HT-29 (cell line): Measurements from ENCODE around the gene MOB1B. TPM values are rescaled to one million over a fixed set of nuclear protein-coding genes. Genes with fewer than 3 reads are reported as not detected.
A peak's percentile ranks its signal among the peaks of the same experiment; 100 is the strongest.

Experiments
- DNase-seq: peaks from one replicate; pipeline ENCODE4 v3.0.0-alpha.2; 2015; ENCODE audit warnings: low spot score
- total RNA-seq: library from RNA; depleted of rRNA; stranded (reverse); fragments of >200 nt; shearing (Covaris generic); gene quantifications from 2 replicates; pipeline ENCODE4 v1.2.3, GENCODE V29; 2014

The MOB1B gene
- total RNA-seq, 1 experiment from 2014 or later, result 3.8 TPM

DNA sequence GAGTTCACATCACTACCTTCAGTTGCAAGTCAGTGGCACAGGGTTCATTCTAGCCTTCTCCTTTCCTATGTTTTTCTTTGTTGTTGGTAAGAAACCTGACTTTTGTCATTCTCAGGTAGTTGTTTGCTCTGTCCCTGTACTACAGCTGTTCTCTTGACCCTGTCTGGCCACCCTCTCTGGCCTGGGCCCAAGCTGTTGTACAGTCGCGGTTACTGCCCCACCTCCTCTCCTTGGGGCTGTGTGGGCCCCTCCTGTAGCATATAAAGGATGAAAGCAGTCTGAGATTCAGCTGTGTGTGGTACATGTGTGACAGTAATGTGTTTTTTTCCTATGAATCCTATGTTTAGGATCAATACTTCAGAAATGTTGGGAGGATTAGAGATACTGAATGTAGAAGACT is 12.5 kb downstream of the MOB1B start:
- DNase-seq, result no peak

DNA sequence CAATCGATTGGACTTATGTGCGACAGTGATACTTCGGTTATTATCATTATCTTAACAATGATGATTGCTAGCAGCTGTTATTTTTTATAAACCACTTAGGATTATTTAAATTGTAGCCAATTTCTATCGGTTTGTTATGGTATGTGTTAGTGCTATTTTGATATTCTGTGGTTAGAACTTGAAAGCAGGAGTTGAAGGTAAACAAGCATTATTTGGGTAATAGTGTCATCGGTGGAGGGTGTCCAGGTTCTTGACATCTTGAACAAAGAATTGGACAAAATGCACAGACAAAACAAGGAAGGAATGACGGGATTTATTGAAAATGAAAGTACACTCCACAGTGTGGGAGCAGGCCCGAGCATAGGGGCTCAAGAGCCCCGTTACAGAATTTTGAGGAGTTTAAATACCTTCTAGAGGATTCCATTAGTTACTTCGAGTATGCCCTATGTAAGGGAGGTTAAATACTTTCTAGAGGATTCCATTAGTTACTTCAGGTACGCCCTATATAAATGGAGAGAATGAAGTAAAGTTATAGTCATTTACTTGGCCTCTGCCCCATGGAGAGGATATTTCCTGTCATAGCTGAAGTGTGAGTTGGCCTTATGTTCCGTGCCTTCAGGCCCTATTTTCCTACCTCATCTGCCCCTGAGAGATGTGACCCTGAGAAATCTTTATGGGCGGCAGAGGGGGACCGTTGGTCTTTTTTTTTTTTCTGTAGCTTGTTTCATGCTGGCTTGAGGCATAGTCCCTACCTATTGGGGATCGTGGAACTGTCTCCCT is 13.1 kb downstream of the MOB1B start:
- no peak for DNase-seq

DNA sequence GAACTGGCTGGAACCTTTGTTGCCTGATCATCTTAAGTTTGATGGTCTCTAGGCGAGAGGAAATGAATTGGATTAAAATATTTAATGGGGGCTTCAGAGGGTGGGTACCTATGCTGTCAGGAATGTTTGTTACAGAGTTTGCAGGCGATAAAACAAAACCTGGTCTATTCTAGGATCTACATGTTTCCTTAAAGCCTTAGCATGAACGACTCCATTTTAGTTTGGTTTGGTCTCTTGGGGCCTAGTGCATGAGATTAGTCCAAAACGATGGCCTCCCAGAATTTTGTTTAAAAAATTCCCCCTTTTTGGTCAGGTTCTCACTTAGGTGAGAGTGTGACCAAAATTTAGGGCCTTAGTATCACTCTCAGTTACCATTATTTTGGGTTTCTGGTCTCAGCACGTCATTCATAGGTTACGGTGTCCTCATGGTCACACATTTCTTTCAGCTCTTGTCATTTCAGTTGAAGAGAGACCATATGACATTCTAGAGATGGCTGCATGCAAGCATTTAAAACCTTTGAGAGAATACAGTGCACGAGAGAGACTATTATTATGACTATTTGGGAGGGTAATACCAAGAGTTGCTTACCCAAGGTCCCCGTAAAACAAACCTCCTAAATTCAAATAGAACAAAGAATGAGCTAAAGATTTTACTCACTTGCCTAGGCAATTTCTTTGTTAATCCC is 13.8 kb downstream of the MOB1B start:
- no peak for DNase-seq

DNA sequence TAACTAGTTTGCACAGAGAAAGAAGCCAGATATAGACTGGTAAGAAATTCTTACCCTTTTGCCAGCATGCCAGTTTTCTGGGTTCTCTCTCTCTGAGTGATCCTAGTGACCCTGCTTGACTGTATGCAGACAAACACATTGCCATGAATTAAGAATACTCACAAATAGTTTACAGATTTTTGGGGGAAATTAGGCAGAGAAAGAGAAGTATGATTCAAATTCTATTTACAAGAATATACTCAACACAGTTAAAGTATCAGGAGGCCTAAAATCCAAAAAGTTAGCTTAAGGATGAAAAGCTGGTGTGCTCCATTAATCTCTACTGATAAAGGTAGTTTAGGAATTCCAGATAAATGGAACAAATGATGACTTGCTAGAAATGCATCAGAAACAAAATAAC is 18.4 kb downstream of the MOB1B start:
- no peak for DNase-seq

DNA sequence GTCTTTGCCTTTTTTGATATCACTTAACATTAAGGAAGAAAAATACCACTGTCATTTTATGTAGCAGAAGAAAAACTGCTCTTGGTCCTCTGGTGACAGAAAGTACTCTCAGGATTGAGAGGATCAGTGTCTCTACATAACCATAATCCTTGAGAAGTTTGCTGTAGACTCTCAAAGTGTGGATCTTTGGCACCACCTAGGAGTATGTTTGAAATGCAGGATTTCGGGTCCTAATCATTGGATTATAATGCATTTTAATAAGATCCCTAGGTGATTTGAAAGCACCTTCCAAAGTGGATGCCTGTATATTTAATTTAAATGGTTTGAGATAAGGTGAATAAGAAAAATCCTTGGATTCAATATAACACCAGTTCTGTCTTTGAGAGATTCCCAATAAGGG is 23.2 kb downstream of the MOB1B start:
- DNase-seq, result peak; percentile 4

DNA sequence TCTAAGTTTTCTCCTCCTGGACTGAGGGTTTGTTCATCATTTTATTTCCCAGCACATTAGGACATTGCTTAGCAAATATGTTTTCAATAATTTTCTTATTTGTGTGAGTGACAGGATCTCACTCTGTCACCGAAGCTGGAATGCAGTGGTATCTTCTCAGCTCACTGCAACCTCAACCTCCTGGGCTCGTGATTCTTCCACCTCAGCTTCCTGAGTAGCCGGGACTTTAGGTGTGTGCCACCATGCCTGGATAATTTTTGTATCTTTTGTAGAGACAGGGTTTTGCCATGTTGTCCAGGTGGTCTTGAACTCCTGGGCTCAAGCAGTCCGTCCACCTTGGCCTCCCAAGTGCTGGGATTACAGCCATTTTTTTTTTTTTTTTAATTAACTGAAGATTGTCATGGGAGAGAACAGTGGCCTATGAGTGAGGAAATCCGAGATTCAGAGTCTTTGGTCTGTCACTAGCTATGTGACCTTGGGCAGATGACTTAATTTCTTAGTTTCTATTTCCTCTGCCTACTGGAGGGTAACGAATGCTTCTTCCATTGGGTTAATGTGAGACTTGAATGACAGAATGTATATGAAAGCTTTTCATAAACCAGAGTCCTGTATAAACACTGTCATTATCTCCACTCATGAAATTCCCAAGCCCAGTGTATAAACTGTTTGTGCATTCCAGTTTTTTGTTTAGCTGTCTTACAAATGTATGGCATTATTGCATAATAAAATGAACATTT is 23.9 kb downstream of the MOB1B start:
- no peak for DNase-seq

DNA sequence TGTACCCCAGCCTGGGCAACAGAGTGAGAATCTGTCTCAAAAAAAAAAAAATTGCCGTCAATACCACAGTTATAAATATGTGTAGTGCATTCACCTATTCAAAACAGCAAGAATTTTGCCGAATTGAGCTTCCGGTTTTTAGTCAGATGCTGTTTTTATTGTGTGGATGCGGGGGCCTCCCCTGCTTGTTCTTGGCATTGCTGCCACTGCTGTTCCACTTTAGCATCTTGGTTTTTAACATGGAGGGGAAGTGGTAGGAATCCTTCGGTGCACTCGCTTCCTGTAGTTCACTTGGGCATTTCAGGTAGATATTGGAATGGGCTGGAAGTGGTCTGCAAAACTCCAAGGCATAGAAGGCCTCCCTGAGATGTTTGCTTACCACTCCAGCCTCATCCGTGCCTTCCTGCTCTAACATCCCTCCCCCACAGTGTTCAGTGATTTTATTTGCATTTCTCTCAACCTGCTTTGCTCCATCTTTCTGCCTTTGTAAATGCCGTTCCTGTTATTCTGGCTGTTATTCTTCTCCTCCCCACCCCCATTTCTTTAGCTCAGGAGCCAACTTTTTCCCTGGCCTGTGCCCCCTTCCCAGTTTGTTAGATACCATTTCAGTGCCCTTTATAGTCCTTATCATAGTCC is 25.5 kb downstream of the MOB1B start:
- DNase-seq, result no peak

DNA sequence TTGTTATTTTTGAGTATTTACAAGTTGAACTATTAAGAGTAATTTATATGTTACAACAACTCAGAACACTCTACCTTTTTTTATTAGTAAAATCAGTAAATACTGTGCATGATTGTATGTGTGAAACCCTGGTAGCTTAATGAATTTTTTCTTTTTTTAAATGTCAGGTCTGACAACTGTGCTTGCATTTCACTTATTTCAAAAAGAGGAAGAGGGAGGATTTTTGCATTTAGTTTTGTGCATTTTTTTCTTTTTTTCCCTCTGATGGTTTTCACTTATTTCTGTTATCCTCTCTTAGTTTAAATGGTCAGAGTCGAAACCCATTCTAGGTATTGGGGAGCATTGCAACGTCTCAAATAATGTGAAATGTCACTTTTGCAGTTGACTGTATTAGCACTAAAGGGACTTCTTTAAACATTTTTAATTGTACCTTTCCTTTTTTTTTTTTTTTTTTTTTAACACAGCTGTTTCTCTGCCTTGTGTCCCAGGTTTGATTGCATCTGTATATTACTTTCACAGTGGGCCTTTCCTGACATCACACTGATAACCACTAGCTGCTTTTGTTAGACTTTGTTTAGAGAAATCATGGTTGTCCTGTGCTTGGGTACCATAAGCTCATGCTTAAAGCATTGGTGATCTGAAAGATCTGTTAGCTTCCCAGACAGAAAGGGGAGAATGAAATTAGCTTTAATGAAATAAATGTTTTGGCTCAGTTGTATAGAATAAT is 28.5 kb downstream of the MOB1B start:
- DNase-seq, result no peak

DNA sequence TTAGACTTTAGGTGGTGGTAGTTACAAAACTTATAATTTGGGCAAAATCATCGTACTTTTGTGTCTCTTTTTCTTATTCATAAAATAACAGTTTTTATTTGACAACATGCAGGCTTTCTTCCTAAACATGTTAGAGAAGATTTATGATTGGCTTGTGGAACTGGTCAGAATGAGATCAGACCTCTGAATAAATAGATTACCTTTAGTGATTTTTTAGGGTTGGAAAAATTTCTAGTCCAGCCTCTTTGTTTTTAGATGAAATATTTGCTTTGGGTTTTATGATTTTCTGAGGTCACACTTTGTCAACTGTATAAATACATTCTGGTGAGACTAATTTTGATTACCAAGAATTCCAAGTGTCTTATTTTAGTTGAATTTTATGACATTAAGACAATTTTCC is 29.2 kb downstream of the MOB1B start:
- DNase-seq, result no peak

DNA sequence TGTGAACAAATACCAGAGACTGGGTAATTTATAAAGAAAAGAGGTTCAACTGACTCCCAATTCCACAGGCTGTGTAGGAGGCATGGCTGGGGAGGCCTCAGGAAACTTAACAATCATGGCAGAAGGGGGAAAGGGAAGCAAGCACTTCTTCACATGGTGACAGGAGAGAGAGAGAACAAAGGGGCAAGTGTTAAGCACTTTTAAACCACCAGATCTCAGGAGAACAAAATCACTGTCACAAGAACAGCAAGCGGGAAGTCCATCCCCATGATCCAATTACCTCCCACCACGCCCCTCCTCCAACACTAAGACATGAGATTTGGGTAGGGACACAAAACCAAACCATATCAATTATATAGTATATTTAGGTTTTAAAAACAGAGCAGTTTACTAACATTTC is 30.8 kb downstream of the MOB1B start:
- no peak for DNase-seq

DNA sequence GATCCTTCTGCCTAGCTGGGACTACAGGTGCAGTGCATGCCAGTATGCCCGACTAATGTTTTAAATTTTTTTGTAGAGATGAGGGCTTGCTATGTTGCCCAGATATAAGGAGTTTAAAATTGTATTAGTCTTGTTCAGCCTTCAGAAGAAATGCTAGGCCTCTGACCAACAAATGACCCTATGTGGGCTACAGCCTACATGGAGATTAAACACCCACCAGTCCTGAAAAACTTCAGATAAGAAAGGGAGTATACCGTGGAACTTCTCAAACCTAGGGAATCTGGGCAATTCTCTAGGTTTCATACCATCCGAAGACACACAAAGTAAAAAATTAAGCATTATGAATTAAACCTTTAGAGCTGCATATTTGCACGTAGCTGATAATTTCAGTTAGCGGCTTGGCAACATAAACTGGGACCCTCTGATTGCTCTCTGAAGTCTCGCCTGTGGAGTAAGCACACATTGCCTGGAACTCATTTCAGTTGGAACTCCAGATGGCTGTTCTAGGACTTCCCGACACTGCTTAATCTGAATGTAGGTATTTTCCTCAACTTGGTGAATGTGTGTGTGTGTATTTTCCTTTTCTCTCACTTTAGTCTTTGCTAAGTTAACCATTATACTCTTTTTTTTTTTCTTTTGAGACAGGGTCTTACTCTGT is 33.0 kb downstream of the MOB1B start:
- no peak for DNase-seq

DNA sequence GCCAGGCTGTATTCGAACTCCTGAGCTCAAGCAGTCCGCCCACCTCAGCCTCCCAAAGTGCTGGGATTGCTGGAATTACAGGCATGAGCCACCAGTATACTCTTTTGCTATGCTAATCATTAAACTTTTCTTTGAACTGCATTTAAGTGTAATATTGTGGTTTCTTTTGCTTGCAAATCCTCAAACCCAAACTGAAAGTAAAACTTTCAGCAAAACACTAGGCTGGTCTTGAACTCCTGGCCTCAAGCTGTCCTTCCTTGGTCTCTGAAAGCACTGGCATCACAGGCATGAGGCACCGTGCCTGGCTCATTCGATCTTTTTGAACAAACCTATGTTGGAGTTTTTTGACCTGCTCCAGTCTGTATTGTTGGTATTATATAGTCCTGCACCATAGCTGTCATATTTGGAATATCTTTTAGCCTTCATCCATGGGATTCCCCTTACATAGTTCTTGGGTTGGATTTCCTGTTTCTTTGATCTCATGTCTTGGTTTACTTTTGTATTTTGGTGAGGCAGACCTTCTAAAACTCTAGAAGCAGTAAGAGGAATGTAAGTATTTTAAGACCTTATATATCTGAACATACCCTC is 34.1 kb downstream of the MOB1B start:
- no peak for DNase-seq

DNA sequence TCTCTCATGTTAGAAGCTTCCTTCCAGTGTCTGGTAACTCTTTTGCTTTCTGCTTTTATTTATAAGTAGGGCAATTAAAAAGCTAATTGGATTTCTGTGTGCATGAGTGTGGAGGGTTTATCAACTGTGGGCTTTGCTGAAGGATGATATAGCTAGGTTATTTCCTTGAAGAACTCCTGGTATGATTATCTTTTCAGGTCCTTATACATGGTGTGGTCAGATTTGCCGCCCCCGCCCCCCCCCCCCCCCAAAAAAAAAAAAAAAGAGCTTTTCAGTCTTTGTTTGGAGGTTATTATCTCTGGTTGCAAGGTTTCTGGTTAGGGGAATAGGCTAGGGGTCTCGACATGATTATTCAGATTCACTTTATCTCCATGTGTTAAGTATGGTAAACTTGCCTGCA is 35.9 kb downstream of the MOB1B start:
- DNase-seq, result no peak

DNA sequence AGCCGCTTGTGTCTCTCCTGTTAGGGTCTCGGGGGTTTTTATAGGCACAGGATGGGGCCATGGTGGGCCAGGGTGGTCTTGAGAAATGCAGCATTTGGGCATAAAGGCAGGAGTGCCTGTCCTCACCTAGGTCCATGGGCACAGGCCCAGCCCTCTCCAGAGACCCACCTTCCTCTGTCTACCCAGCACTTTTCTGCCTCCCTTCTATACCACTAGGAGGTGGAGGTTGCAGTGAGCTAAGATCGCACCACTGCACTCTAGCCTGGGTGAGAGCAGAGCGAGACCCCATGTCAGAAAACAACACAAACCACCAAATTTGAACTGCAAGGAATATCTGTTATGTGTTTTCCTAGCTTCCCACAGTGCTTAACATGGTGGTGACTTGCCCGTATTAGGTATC is 38.0 kb downstream of the MOB1B start:
- no peak for DNase-seq

DNA sequence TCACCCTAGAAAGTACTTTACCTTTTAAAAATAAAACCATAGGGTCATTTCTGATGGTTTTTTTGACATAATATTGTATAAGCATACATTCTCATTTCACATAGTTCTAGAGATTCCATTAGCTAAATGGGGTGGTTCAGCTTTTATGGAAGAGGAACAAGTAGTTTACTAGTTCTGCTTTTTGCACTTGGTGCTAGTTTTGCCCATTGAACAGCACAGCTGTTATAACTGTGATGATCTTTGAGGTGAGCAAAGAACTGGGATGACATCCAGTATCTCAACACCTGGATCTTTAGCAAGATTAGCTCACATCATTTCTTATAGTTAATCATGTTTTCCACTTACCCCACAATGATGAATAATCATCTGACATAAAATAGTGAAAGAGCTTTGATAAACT is 40.9 kb downstream of the MOB1B start:
- DNase-seq, result no peak

DNA sequence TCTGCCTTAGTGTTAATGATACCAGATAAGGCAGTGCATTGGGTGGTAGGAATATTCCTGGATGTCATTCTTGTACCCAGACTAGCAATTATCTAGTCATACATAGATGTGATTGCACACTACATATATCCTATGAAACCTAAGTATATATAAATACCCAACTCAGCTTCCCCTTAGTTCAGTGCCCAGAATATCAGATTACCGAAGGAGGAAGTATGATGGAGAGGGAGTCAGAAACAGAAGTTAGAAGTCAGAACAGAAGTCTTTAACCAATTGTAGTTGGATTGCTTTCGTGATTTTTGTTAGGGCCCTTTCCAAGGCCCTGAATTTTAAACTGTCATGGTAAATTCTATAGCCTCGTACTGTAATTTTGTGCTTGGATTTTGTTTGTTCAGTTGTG is 42.9 kb downstream of the MOB1B start:
- DNase-seq, result no peak

DNA sequence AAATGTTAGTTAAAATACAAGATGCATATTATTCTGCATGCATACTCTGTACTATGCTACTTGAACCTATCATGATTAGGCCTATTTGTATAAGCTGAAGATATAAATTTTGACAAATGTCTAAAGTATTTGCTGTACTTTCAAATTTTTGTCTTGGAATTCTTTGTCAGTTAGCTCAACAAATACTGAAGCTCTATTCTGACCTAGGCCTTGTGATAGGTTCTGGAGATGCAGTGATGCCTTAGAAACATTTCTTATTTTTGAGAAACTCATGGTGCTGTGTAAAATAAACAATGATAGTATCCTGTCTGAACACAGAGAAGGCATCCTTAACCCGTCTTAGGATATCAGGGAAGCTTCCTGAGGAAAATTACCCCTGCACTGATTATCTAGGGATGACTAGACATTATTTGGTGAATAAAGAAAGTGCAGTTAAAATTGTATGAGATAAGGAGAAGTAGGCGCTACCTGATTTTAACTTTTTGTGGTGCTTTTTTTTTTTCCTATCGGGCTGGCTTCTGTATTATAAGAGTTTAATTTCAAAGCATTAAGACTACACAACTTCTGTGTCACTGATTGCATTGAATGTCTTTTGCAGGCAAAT is 43.4 kb downstream of the MOB1B start:
- no peak for DNase-seq

DNA sequence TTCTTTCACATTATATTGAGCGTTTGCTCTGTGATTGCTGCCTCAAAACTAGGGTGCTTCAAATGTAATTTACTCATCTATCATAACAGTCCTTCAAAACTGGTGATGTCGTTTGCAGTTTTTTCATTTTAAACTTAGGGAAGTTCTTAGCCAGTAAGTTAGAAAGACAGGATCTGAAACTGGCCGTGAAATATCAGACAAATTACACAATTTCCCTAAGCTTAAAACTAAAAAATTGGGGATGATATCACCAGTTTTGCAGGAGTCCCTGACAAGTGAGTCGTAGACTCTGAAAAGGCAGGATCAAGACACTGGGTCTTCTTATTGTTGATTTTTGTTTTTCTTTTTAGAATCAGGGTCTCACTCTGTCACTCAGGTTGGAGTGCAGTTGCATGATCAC is 44.8 kb downstream of the MOB1B start:
- DNase-seq, result no peak

DNA sequence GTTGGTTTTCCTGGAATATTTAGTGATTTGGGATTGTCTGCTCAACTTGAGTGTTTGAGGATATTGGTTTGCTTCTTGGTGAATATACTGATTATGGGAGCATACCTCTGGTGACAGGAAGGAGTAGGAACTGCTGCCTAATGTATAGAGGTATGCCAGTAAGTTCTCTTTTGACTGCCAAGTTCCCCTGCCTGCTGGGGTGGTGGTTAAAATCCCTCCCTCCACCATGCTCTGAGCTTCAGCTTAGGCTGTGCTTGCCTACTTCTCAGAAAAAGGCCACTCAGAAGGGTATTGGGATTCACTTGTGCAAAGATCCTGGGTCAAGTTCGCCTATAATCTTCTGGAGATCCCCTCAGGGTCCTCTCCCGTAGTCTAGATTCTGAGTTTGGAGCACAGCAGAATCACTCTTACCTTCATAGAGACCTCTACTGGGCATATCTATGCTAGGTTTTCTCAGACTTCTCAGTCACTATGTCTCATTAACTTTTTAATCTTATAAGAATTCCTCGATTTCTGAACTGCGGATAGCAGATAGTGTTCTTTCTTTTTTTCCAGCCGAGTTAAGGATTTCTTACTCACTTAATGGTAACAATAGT is 46.6 kb downstream of the MOB1B start:
- peak; percentile 3 for DNase-seq

DNA sequence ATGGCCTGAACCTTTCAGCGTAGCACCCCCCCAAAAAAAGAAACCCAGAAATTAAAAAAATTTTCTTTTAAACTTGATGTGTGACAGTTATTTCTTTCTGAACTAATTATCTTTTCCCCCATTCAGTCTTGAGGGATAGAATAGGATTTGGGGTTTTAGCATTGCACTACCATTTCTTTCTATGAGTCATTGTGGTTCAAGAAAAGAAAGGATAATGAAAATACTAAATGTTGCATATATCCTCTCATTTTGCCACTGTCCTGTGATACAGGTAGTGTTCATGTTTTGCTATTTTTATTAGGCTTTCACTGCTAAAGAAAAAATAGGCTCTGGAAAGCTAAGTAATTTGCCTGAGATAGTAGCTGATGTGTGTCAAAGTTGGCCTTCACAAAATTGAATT is 51.9 kb downstream of the MOB1B start:
- no peak for DNase-seq
